KG1 (cell line): ENCODE measurements around the gene ANXA4.
A peak's percentile ranks its signal among the peaks of the same experiment; 100 is the strongest.
"Not testable (repeated sequence)": the region's sequence is repeated elsewhere in the genome, so short reads cannot be mapped to it uniquely, and the experiment has no call there.

Experiments
- DNase-seq: peaks from one replicate; lab custom pipeline; 2025; lab: John Stamatoyannopoulos, UW

The ANXA4 gene

DNA sequence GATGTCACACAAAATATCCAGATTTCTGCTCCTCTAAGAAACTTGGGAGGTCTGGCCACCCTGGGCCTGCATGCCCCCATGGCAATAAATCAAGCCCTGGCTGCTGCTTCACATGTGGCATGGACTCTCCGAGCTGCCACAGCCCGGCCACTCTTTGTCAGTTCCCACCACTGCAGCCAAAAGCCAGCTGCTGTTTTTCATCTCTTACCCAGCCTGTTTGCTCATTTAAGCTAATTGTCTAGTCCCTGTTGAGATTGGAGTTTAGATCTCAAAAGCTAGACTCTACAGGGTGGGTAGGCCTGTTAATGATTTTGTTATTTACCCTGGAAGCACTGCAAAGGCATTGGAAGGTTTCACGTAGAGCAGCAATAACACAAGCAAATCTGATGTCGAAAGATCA, 20.9 kb upstream of the ANXA4 start:
- no peak for DNase-seq

DNA sequence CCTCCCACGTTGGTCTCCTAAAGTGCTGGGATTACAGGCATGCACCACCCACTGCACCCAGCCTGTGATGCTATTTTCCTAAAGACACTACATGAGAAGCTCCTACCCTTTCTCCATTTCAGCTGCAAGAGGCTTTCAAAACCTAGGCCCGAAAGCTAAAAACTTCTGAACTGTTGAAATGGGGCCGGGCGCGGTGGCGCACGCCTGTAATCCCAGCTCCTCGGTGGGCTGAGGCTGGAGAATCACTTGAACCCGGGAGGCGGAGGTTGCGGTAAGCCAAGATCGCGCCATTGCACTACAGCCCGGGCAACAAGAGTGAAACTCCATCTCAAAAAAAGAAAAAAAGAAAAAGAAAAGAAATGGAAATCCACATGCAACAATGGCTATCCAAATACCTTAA, 18.1 kb upstream of the ANXA4 start:
- DNase-seq, result no peak

DNA sequence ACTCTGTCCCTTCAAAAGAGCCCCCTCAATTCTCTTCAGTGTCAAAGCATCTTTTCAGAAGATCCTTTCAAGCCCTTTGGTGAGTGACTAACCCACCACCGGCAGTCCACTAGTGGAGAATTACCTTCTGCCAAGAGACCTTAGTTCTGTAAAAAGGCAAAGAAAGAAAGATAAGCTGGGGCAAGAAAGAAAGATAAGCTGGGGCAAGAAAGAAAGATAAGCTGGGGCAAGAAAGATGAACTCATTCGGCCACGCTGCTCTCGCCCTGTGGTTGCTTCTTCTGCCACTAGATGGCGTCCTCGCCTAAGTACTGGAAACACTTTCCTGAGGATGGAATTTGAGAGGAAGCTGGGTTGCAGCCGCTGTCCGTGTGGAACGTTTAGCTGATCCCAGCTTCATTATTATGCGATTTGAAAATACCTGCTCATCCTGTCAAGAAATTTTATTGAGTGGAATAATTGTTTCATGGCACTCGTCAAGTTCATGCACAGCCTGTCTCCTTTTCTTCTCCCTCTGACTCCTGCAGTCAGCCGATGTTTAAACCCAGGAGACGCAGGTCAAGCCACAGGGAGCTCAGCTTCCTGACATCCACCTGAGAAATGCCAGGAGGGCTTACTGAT, 17.3 kb upstream of the ANXA4 start:
- DNase-seq, result peak; percentile 50

DNA sequence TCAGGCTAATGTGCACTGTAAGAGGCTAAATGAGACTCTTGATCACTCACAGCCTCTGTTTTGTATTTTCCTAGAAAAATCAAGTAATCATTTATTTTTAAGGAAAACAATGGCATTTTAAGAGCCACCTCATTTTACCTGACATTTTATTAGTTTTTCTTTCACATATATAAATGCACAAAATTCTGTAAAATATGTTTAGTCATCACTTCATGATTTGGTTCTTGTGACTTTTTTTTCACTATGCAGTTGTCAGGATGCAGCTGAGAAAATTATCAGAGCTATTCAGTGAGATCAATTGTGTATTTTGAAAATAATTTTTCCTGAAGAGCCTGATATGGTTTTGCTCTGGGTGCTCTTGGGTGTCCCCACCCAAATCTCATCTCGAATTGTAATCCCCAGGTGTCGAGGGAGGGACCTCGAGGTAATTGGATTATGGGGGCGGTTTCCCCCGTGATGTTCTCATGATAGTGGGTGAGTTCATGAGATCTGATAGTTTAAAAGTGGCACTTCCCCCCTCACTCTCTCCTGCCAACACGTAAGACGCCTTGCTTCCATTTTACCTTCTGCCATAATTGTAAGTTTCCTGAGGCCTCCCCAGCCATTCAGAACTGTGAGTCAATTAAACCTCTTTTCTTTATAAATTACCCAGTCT, 16.1 kb upstream of the ANXA4 start:
- DNase-seq, result no peak

DNA sequence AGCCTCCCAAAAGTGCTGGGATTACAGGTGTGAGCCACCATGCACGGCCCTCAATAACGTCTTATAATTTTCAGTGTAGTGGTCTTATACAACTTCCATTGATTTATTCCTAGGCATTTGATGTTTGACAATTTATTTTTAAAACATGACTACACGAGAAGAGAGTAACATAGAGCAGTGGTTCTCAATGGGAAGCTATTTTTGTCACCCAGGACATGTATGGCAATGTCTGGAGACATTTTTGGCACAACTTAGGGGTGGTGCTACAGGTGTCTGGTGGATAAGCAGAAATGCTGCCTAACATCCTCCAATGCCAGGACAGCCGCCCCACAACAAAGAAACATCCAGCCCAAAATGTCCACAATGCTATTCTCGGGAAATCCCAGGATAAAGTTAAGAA, 12.7 kb upstream of the ANXA4 start:
- DNase-seq, result no peak

DNA sequence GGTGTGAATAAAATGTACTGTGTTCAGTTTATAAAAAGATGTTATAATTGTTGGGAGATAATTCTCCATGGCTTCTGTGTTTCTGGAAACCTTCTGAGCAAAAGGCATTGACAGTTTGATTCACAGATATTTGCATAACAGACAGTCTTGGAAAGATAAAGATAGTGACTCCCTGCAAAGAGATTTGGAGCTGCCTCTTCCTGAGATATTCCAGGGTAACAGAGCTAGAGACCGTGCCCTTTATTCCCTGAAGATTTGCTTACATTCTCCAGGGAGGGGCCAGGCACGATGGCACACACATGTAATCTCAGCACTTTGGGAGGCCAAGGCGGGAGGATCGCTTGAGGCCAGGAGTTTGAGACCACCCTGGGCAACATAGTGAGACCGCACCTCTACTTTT, 12.2 kb upstream of the ANXA4 start:
- DNase-seq, result no peak

DNA sequence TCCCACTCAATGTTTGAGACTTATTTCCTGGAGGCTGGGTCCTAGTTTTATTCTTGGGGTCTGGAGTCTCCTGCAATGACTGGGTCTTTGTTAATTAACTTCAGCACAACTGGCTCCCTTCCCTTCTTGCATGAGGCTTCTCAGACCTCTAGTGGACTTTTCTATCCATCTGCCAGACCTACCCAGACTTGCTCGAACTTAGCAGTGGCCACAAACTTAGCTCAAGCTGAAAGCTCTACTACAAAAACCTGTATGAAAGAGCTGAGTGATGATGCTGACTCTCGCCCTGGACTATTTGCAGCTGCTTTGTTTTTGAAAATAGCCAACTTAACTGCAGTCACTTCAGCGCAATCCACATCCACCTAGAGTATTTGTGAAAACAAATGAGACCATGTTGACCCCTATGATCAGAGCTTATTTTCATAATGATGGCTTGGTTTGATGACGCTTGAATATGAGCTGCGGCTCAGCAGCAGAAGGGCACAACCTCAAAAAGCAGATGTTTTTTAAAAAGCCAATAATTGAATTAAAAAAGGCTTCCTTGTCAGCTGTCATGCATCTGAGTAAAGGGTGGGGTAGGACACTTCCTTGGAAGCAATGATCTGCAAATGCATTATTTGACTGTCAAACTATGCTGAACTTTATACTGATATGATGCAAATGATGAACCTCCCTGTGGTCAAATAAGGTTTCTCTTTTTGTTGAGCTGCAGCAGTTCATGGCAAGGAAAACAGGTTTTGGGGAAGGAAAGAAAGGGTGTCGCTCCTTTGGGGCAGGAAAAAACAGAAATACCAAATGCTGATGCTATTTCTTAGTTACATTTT, 10.6 kb upstream of the ANXA4 start:
- no peak for DNase-seq

DNA sequence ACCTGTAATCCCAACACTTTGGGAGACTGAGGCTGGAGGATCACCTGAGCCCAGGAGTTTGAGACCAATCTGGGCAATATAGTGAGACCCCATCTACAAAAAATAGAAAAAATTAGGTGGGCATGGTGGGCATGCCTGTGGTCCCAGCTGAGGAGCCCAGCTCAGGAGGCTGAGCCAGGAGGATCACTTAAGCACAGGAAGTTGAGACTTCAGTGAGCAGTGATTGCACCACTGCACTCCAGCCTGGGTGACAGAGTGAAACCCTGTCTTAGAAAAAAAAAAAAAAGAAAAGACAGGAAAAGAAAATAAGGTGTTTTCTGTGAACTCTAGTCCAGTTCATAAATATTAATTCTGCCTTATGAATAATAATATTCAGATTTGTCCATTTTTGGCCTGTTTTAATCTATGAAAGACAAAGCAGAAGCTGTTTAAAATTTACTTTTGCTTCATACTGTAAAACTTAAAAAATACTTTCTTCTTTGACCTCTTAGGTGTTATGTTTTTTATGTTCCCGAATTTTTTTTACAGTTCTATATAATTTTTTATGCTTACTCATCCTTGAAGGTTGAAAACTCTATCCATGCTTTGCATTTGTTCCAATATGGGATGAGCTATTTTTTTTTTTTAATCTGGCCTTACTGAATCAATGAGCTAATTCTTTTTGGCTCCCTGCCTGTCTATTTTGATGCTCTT, 8.4 kb upstream of the ANXA4 start:
- no peak for DNase-seq

DNA sequence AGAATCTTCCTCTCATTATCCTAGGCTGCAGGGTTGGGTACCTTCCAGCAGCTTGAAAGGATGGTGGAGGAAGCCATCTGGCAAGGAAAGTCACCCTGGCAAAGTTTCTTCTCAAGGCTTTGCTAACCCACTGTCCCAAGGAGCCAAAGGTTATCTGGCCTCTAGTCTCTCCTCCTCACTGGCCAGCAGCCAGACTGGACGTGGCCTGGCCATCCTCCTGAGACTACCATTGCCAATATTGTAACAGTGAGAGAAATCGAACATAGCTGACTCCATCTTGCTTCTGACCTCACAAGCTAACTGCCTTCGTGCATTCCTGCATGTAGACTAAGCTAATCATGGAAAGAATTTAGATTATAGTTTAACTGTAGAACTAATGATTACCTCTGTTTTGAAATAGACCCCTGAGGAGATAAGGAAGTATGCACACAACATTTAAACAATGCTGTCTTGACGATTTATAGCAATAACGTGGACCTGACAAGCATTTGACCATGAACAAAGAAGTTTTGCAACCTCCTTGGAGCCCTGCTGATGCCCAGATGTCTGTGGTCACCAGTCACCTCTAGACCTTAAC, 7.8 kb upstream of the ANXA4 start:
- DNase-seq, result no peak

DNA sequence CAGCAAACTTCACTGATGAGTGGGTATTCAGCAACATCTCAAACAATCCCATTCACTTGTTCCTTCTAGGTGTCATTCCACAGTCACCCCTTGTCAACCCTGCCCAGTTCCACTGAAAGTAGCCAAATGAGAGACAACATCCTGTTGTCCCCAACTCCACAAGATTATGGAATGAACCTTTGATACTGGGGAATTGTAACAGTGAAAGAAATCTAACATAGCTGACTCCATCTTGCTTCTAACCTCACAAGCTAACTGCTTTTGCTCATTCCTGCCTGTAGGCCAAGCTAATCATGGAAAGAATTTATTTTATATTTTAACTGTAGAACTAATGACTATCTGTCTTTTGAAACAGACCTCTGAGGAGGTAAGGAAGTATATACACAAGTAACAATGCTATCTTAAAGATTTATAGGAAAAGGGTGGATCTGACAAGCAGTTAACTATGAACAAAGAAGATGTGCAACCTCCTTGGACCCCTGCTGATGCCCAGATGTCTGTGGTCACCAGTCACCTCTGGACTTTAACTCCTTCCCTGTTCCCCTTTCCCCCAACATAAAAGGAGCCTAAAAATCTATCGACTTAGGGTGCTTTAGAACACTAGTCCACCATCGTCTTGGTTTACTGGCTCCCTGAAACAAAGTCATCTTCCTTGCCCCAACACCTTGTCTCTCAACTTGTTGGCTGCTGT, 6.9 kb upstream of the ANXA4 start:
- no peak for DNase-seq

DNA sequence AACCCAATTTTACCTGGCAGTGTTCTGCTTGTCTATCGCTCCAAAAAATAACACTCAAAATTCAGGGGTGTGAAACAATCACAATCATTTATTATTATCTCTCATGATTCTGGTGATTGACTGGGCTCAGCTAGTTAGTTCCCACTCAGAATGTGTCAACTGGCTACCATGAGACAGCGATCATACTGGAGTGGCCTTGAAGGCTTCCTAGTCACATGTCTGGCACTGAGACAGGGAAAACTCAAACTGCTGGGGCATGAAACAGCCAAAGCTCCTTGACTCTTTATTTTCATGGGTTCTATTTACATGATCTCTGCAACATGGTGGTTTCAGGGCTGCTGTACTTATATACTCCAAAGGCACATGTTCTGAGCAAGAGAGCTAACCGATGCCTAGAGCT, 6.2 kb upstream of the ANXA4 start:
- DNase-seq, result no peak

DNA sequence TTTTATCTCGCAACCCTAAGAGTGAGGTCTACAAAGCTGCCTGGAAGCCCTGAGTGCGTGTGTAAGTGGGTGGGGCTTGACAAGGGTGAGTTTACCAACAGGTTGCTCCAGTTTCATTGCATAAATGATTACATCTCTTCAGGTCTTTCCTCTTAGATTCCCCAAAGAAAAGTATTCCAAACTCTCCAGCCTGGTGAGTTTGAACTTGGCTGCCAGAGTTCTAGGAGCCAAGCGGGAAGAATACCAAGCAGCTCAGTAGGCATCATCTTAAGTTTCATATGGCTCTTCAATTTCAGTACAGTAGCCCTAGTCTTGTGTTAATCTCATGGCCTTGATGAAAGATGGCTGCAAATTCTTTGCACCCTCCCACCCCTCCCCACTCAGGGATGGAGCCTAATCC, 3.8 kb upstream of the ANXA4 start:
- not testable (repeated sequence) for DNase-seq

DNA sequence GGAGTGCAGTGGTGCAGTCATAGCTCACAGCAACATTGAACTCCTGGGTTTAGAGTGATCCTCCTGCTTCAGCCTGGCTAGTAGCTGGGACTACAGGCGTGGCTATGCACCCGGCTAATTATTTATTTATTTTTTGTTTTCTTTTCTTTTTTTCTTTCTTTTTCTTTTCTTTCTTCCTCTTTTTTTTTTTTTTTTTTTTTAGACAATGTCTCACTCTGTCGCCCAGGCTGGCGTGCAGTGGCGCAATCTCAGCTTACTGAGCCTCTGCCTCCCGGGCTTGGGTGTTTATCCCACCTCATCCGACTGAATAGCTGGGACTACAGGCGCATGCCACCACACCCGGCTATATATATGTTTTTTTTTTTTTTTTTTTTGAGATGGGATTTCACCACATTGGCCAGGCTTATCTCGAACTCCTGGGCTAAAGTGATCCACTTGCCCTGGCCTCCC, 1.4 kb upstream of the ANXA4 start:
- no peak for DNase-seq

DNA sequence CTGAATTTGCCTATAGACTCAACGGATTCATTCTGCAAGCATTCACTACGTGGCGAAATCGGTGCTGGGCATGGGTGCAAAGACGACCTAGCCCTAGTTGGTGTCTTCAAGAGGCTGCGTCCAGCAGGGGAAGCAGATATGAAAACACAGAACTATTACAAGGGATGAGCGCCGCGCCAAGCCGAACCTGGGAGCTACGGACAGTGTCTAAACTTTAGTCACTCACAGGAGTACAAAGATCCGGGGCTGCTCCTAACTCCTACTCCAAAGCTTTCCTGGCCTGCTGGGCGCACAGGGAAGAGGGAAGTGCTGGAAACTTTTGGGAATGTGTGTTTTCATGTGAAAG, 732 bp upstream of the ANXA4 start:
- DNase-seq, result peak; percentile 11

DNA sequence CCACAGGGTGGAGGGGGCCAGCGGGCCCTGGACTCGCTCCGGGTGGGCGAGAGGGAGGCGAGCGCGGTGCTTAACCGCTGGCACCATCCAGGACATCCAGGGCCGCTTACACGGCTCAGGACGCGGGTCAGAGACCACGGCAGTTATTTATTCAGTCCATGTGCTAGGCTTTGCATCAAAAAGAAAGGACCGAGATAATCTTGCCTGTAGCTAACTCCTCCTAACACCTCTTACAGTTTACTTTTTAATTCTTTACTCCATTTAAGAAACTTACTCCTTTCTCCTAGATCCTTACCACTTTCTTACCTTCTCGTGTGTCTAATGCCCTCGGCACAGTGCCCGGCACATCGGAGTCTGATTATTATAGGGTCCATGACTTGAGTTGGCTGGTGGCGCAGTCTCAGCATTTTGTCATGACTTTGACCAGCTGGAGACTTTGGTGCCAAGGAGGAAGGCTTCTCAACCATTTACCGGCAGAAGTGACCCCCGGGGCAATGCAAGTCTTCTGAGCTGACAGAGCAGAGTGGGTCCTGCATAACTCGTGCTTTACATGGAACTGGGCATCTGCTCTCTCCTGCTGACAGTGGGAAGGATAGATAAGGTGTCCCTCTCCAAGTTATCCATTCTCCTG, 503 bp downstream of the ANXA4 start:
- no peak for DNase-seq

DNA sequence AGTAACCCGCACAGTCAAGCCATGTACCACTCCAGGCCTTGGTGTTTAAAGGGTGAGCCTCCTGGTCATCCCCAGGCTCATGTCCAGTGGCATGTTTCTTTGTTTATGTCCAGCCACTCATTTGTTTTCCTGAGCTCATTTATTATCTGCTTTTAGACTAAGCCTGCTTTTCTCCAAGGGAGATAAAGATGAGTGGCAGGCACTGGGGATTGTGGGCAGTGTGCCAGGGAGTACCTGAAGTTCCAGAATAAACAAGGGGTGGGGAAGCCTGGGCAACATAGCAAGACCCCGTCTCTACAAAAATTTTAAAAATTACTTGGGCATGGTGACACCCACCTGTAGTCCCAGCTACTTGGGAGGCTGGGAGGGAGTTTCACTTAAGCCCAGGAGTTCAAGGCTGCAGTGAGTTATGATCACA, 1.9 kb downstream of the ANXA4 start:
- DNase-seq, result no peak

DNA sequence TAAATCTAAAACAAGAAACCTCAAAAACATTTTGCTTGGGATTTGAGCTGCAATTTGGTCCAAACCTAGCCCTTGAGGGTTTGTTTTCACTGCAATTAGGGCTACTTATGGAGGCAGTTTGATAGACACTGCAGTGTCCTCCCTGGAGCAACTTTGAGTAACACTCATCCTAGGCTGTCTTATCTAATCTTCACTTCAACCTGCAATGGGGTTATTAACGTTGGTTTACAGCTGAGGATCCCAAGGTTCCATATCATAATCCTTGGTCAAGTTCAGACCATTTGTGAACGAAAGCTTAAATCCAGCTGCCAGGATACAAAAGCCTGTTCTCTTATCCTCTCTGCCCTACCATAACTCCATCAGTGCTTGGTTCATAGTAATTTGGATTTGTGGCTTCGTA, 2.5 kb downstream of the ANXA4 start:
- no peak for DNase-seq

DNA sequence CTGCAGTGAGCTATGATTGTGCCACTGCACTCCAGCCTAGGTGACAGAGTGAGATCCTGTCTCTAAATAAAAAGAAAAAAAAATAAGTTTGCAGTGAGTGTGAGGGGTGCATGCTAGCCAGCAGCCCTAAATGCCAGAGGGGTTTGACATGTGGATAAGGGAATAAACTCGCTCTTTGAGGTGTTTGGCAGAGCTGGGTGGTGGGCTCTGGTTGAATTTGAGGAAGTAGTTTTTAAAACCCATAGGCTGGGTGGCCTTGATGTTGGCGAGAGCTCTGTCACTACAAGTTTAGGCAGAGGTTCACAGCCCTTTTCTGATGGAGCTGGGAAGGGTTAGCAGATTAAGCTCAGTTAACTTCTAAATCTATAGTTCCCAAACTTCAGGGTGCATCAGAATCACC, 3.1 kb downstream of the ANXA4 start:
- peak; percentile 4 for DNase-seq

DNA sequence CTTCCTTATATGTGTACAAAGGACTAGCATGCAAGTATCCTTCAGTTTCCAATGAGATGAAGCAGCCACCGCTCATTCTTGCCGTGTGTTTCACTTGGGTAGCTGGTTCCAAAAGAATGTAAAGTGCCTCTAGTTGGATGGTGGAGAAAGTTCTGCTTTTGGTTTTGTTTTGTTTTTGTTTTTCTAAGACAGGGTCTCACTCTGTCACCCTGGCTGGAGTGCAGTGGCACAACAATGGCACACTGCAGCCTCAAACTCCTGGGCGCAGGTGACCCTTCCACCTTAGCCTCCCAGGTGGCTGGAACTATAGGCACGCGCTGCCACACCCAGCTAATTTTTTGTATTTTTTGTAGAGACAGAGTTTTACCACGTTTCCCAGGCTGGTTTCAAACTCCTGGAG, 8.3 kb downstream of the ANXA4 start:
- DNase-seq, result no peak

DNA sequence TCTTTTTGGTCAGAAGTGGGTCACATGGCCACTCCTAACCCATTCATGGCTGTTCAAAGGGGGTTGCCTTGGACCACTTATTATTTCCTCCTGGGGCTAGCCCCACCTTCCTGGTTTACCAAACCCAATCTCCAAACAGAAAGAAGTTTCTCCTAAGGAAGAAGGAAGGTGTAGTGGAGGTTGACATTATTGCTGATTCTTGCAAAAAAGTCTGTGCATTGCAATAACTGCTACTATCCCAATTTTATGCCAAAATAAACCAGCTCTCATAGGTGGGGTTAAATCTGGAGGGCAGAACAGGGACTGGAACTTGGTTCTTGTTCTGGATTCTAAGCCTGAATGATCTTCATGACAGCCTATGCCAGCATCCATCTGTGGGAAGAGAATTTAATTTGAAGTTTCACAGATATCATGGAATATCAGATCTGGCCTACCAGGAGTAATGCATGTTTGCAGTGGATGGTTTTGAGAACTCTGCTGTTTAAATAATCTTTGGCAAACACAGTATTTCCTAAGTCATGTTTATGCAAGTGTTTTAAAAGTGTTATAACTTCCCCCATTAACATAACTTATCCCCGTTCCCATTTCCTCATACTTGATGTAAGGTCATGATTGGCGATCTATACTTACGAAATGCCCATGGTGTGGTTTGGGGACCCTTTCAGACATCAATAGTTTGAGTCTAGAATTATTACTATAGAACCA, 11.9 kb downstream of the ANXA4 start:
- DNase-seq, result no peak

DNA sequence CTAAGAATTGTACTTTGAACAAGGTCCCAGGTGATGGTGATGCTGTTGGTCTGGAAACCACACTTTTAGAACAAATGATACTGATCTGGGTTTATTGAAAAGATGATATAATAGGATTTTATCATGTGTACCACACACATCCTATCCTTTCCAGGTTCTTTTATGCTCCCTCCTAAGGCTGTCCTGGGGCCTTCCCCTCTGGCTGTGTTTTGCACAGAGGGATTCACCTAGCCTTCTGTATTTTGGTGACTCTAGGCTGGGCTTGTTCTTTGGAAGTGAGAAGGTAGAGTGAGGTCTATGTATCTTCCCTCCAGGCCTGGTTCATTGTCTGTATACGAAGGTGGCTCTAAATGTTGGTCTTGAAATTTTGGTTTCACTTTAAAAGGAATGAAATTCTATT, 12.7 kb downstream of the ANXA4 start:
- DNase-seq, result no peak
